Activated effector memory CD4-positive, alpha-beta T cell treated with Interleukin-2 at 50 U/mL for 16 hours (primary cell): Measurements from ENCODE around the gene KIAA1328.

Experiments used
- DNase-seq: peaks from one replicate; pipeline ENCODE4 v3.0.0-alpha.2; 2020

KIAA1328 gene

GRCh38 chr18:37259711-37260110 is 430.8 kb downstream of the KIAA1328 start:
- DNase-seq: no peak

GRCh38 chr18:37260367-37261093 is 431.6 kb downstream of the KIAA1328 start:
- DNase-seq: no peak

GRCh38 chr18:37261246-37261840 is 432.4 kb downstream of the KIAA1328 start:
- no peak for DNase-seq

- DNase-seq: no peak
These were observed 433.1 kb downstream of the KIAA1328 start for GRCh38 chr18:37261988-37262387.

GRCh38 chr18:37264956-37265355 is 436.0 kb downstream of the KIAA1328 start:
- no peak for DNase-seq

GRCh38 chr18:37265382-37265781 is 436.5 kb downstream of the KIAA1328 start:
- DNase-seq: no peak

GRCh38 chr18:37266290-37266689 is 437.4 kb downstream of the KIAA1328 start:
- DNase-seq: no peak

- DNase-seq: no peak
These were observed 441.2 kb downstream of the KIAA1328 start for GRCh38 chr18:37270038-37270665.

- no peak for DNase-seq
These were observed 441.7 kb downstream of the KIAA1328 start for GRCh38 chr18:37270666-37271052.

- no peak for DNase-seq
These were observed 443.3 kb downstream of the KIAA1328 start for GRCh38 chr18:37272226-37272625.

GRCh38 chr18:37272841-37273240 is 443.9 kb downstream of the KIAA1328 start:
- DNase-seq: no peak

GRCh38 chr18:37274309-37275236 is 445.6 kb downstream of the KIAA1328 start:
- DNase-seq: no peak

- no peak for DNase-seq
These were observed 446.4 kb downstream of the KIAA1328 start for GRCh38 chr18:37275237-37275741.

- DNase-seq: no peak
These were observed 447.4 kb downstream of the KIAA1328 start for GRCh38 chr18:37276111-37276890.

- no peak for DNase-seq
These were observed 448.9 kb downstream of the KIAA1328 start for GRCh38 chr18:37277804-37278203.
